Left ventricle myocardium inferior (tissue), 1 donor: ENCODE measurements around the gene TRAPPC12. TPM values are rescaled to one million over a fixed set of nuclear protein-coding genes. Genes with fewer than 3 reads are reported as not detected.

Source experiments
- DNase-seq: peaks from one replicate; pipeline ENCODE4 v3.0.0-alpha.2; 2020
- H3K27ac ChIP-seq: fragments of 200-600 bp; replicated peaks from 2 replicates; pipeline ENCODE4 v1.8.0; 2021
- H3K27me3 ChIP-seq: fragments of 200-600 bp; 2 replicates; pipeline ENCODE4 v1.8.0; 2021; ENCODE audit warnings: low read depth
- H3K36me3 ChIP-seq: fragments of 200-600 bp; 2 replicates; pipeline ENCODE4 v1.8.0; 2021
- H3K4me1 ChIP-seq: fragments of 200-600 bp; 2 replicates; pipeline ENCODE4 v1.8.0; 2021
- H3K4me3 ChIP-seq: fragments of 200-600 bp; 2 replicates; pipeline ENCODE4 v1.8.0; 2021; ENCODE audit warnings: mild to moderate bottlenecking, moderate library complexity
- H3K9me3 ChIP-seq: fragments of 200-600 bp; replicated peaks from 2 replicates; pipeline ENCODE4 v1.8.0; 2021
- CTCF ChIP-seq: fragments of 200-600 bp; IDR thresholded peaks from 2 replicates; pipeline ENCODE4 v1.8.0; 2021; ENCODE audit warnings: antibody characterized with exemption, mild to moderate bottlenecking, borderline replicate concordance
- intact Hi-C: fragments of 100-400 bp; cut with micrococcal nuclease; formaldehyde crosslinking; loops from one replicate; pipeline ENCODE4 v1.11.0; 2022
- total RNA-seq: library from RNA; stranded (reverse); fragmentation: NEBNext Ultra II Directional; extraction: Animal tissue kit (Norgen Biotek cat#: 25700); gene quantifications from one replicate; pipeline ENCODE4 v1.2.1, GENCODE V29; 2021
- donor health status: DM: no; HTN: yes; CAD: no; lungs with severe emphysema.

The TRAPPC12 gene
- total RNA-seq, 1 donor from 2014 or later = 127 TPM

GRCh38 chr2:3340144-3340543 is 39.4 kb upstream of the TRAPPC12 start:
- Histone ChIP-seq H3K4me3 (no peak overlapping the region), H3K9me3 (no peaks in the 10 kb centered on the region), H3K4me1 (no peaks in the 10 kb centered on the region), H3K36me3 (no peaks in the 10 kb centered on the region), H3K27ac (no peak overlapping the region), H3K27me3 (no peaks in the 10 kb centered on the region)
- intact Hi-C loops = no loop called here
- TF ChIP-seq CTCF = no peak
- DNase-seq = no peak

- Histone ChIP-seq H3K36me3 (no peaks in the 10 kb centered on the region), H3K27me3 (no peaks in the 10 kb centered on the region), H3K27ac (no peak overlapping the region), H3K4me3 (no peak overlapping the region), H3K4me1 (no peaks in the 10 kb centered on the region), H3K9me3 (no peaks in the 10 kb centered on the region)
- intact Hi-C loops = no loop called here
- DNase-seq = no peak
- no peak for TF ChIP-seq CTCF
Measured at GRCh38 chr2:3341336-3341735, 38.2 kb upstream of the TRAPPC12 start.

- Histone ChIP-seq H3K27me3 (no peaks in the 10 kb centered on the region), H3K4me1 (no peaks in the 10 kb centered on the region), H3K36me3 (no peaks in the 10 kb centered on the region), H3K4me3 (no peak overlapping the region), H3K27ac (no peak overlapping the region), H3K9me3 (no peaks in the 10 kb centered on the region)
- no peak for DNase-seq
- TF ChIP-seq CTCF = no peak
- intact Hi-C loops = no loop called here
Measured at GRCh38 chr2:3342324-3342723, 37.2 kb upstream of the TRAPPC12 start.

GRCh38 chr2:3343012-3343411 is 36.5 kb upstream of the TRAPPC12 start:
- H3K4me1 ChIP-seq = no peaks in the 10 kb centered on the region
- H3K27ac ChIP-seq = no peak overlapping the region
- H3K9me3 ChIP-seq = no peaks in the 10 kb centered on the region
- TF ChIP-seq CTCF = no peak
- H3K36me3 ChIP-seq = no peaks in the 10 kb centered on the region
- intact Hi-C loops = no loop called here
- no peaks in the 10 kb centered on the region for H3K27me3 ChIP-seq
- no peak for DNase-seq
- no peak overlapping the region for H3K4me3 ChIP-seq

GRCh38 chr2:3344897-3345296 is 34.6 kb upstream of the TRAPPC12 start:
- no peak for DNase-seq
- Histone ChIP-seq H3K4me3 (no peak overlapping the region), H3K4me1 (no peaks in the 10 kb centered on the region), H3K9me3 (no peaks in the 10 kb centered on the region), H3K27ac (no peak overlapping the region), H3K27me3 (no peaks in the 10 kb centered on the region), H3K36me3 (no peaks in the 10 kb centered on the region)
- intact Hi-C loops = no loop called here
- no peak for TF ChIP-seq CTCF

GRCh38 chr2:3345621-3346020 is 33.9 kb upstream of the TRAPPC12 start:
- H3K4me3 ChIP-seq = no peak overlapping the region
- H3K27ac ChIP-seq = no peak overlapping the region
- no peaks in the 10 kb centered on the region for H3K36me3 ChIP-seq
- no peaks in the 10 kb centered on the region for H3K4me1 ChIP-seq
- intact Hi-C loops = no loop called here
- H3K9me3 ChIP-seq = no peaks in the 10 kb centered on the region
- no peak for TF ChIP-seq CTCF
- H3K27me3 ChIP-seq = no peaks in the 10 kb centered on the region
- DNase-seq = no peak
